HEK293 (cell line): ENCODE data around the gene RBFOX2.
A peak's percentile ranks its signal among the peaks of the same experiment; 100 is the strongest.
"Not testable (repeated sequence)": the region's sequence is repeated elsewhere in the genome, so short reads cannot be mapped to it uniquely, and the experiment has no call there.

Experiments used
- CTCF ChIA-PET: fragments of 350-600 bp; formaldehyde crosslinking; extraction: SDS; loops from one replicate; lab custom pipeline; 2021; ENCODE audit warnings: antibody characterized with exemption; lab: Yijun Ruan, JAX
- POLR2A ChIA-PET: fragments of 300-600 bp; formaldehyde crosslinking; extraction: SDS; loops from one replicate; lab custom pipeline; 2020; ENCODE audit warnings: antibody characterized with exemption, inconsistent platforms; lab: Yijun Ruan, JAX
- H3K27ac ChIP-seq: fragments of 200-500 bp; sonication (Bioruptor generic); 2 replicates; pipeline ENCODE4 v1.5.1; 2014; ENCODE audit warnings: low read depth, low read length, control low read depth, inconsistent platforms; ENCODE audit errors: extremely low read depth
- H3K36me3 ChIP-seq, 2 experiments: fragments of 200-500 bp in 1 of 2; sonication (Bioruptor generic) in 1 of 2; 1 replicate in 1 of 2; 2 replicates in 1 of 2; pipeline ENCODE4 v1.5.1; 2014 to 2017; ENCODE audit warnings: inconsistent platforms in 2 of 2, low read length in 2 of 2; ENCODE audit not compliant: control insufficient read depth in 2 of 2, insufficient read depth in 1 of 2
- H3K4me1 ChIP-seq: fragments of 200-500 bp; sonication (Bioruptor generic); 2 replicates; pipeline ENCODE4 v1.5.1; 2014; ENCODE audit warnings: mild to moderate bottlenecking, low read length, inconsistent platforms; ENCODE audit not compliant: control insufficient read depth, insufficient read depth
- H3K4me3 ChIP-seq: 2 replicates; pipeline ENCODE4 v1.5.1; 2011; ENCODE audit warnings: low read depth, mild to moderate bottlenecking, control low read depth, low read length, moderate library complexity
- H3K9me3 ChIP-seq: fragments of 200-500 bp; sonication (Bioruptor generic); 2 replicates; pipeline ENCODE4 v1.5.1; 2014; ENCODE audit warnings: low read depth, low read length, inconsistent platforms; ENCODE audit not compliant: control insufficient read depth, insufficient read depth
- HOXD13 ChIP-seq: sonication (generic); formaldehyde crosslinking; IDR thresholded peaks from 2 replicates; pipeline ENCODE4 v1.8.0; 2022; ENCODE audit warnings: missing genetic modification reagents, borderline replicate concordance
- IKZF3 ChIP-seq: fragments of 450-650 bp; IDR thresholded peaks from 2 replicates; pipeline ENCODE4 v1.5.0; 2018; ENCODE audit warnings: missing biosample characterization, mild to moderate bottlenecking, missing genetic modification characterization, moderate library complexity
- KLF8 ChIP-seq: fragments of 450-650 bp; formaldehyde crosslinking; IDR thresholded peaks from 2 replicates; pipeline ENCODE4 v1.5.1; 2016; ENCODE audit warnings: missing biosample characterization, missing genetic modification characterization
- PRDM1 ChIP-seq: fragments of 450-650 bp; formaldehyde crosslinking; IDR thresholded peaks from 2 replicates; pipeline ENCODE4; 2016; ENCODE audit warnings: missing biosample characterization, missing genetic modification characterization
- TRIM28 ChIP-seq: IDR thresholded peaks from 2 replicates; pipeline ENCODE4 v1.6.1; 2011; ENCODE audit warnings: low read length, control low read depth, borderline replicate concordance
- WT1 ChIP-seq: fragments of 450-650 bp; formaldehyde crosslinking; IDR thresholded peaks from 2 replicates; pipeline ENCODE4 v1.5.1; 2016; ENCODE audit warnings: missing biosample characterization, missing genetic modification characterization
- ZBTB17 ChIP-seq: fragments of 450-650 bp; formaldehyde crosslinking; IDR thresholded peaks from 2 replicates; pipeline ENCODE4 v1.5.1; 2016; ENCODE audit warnings: missing biosample characterization, missing genetic modification characterization
- ZBTB48 ChIP-seq: fragments of 450-650 bp; formaldehyde crosslinking; IDR thresholded peaks from 2 replicates; pipeline ENCODE4 v1.5.1; 2016; ENCODE audit warnings: missing biosample characterization, missing genetic modification characterization
- ZFHX2 ChIP-seq: fragments of 450-650 bp; formaldehyde crosslinking; conservative IDR thresholded peaks from 2 replicates; pipeline ENCODE4 v1.5.1; 2016; ENCODE audit warnings: missing biosample characterization, missing genetic modification characterization
- ZFP41 ChIP-seq: fragments of 450-650 bp; formaldehyde crosslinking; IDR thresholded peaks from 2 replicates; pipeline ENCODE4 v1.5.1; 2016; ENCODE audit warnings: missing biosample characterization, missing genetic modification characterization, borderline replicate concordance
- ZNF121 ChIP-seq: fragments of 450-650 bp; formaldehyde crosslinking; IDR thresholded peaks from 2 replicates; pipeline ENCODE4 v1.5.1; 2016; ENCODE audit warnings: missing biosample characterization, missing genetic modification characterization
- ZNF133 ChIP-seq: fragments of 450-650 bp; formaldehyde crosslinking; IDR thresholded peaks from 2 replicates; pipeline ENCODE4 v1.5.1; 2016; ENCODE audit warnings: missing biosample characterization, missing genetic modification characterization
- ZNF239 ChIP-seq: fragments of 450-650 bp; formaldehyde crosslinking; IDR thresholded peaks from 2 replicates; pipeline ENCODE4 v1.5.1; 2016; ENCODE audit warnings: missing biosample characterization, missing genetic modification characterization
- ZNF335 ChIP-seq: fragments of 450-650 bp; formaldehyde crosslinking; conservative IDR thresholded peaks from 2 replicates; pipeline ENCODE4 v1.5.1; 2016; ENCODE audit warnings: missing biosample characterization, missing genetic modification characterization
- ZNF366 ChIP-seq: fragments of 450-650 bp; formaldehyde crosslinking; conservative IDR thresholded peaks from 2 replicates; pipeline ENCODE4 v1.5.1; 2016; ENCODE audit warnings: missing biosample characterization, missing genetic modification characterization
- ZNF391 ChIP-seq: fragments of 450-650 bp; formaldehyde crosslinking; IDR thresholded peaks from 2 replicates; pipeline ENCODE4 v1.5.1; 2016; ENCODE audit warnings: low read depth, missing biosample characterization, missing genetic modification characterization, borderline replicate concordance
- ZNF623 ChIP-seq: fragments of 450-650 bp; formaldehyde crosslinking; IDR thresholded peaks from 2 replicates; pipeline ENCODE4 v1.5.1; 2016; ENCODE audit warnings: missing biosample characterization, missing genetic modification characterization
- ZNF629 ChIP-seq: fragments of 450-650 bp; formaldehyde crosslinking; IDR thresholded peaks from 2 replicates; pipeline ENCODE4 v1.5.1; 2017; ENCODE audit warnings: missing biosample characterization, missing genetic modification characterization
- ZNF747 ChIP-seq: fragments of 450-650 bp; formaldehyde crosslinking; IDR thresholded peaks from 2 replicates; pipeline ENCODE4 v1.5.1; 2016; ENCODE audit warnings: missing biosample characterization, missing genetic modification characterization

RBFOX2 gene

GRCh38 chr22:36055376-36056295 lies 27.0 kb upstream of the RBFOX2 start:
- TF ChIP-seq ZNF335 (tag by site-specific recombination) (peak; percentile 20; the same call in 1 of the 2 replicates), ZNF629 (tag by site-specific recombination) (no peak), ZFHX2 (tag by site-specific recombination) (no peak), ZBTB17 (tag by site-specific recombination) (0 out of 2 replicates have a peak, but pooled peaks have one; percentile 26), TRIM28 (0 out of 2 replicates have a peak, but pooled peaks have one; percentile 26)
- Histone ChIP-seq H3K4me3 (no peak overlapping the region), H3K4me1 (0 out of 2 replicates have a peak, but pooled peaks cover 3% of the 10 kb centered on the region), H3K27ac (no peak overlapping the region), H3K36me3 (no peaks in the 10 kb centered on the region), H3K9me3 (no peaks in the 10 kb centered on the region)
- ChIA-PET POLR2A (interaction anchor here (0.6 to 1.5 kb wide), 2 partner anchors 27 to 261 kb away, joined by 3 to 6 read pairs; partner anchors contain the start of gene RBFOX2), CTCF (interaction anchor here (0.6 to 4.3 kb wide), 6 partner anchors 10 to 455 kb away, joined by 3 to 86 read pairs (median 4); partner anchors contain the start of gene APOL4)

- H3K9me3 ChIP-seq, H3K27ac ChIP-seq, H3K4me1 ChIP-seq, H3K36me3 ChIP-seq, H3K4me3 ChIP-seq: not testable (repeated sequence)
- ChIA-PET POLR2A (interaction anchor here (1.0 kb wide), 1 partner anchor 11 kb away, joined by 3 read pairs; no protein-coding TSS in a partner anchor), CTCF (interaction anchor here (4.3 kb wide), 1 partner anchor 11 kb away, joined by 86 read pairs; no protein-coding TSS in a partner anchor)
These were observed 25.8 kb upstream of the RBFOX2 start for GRCh38 chr22:36054446-36054845.

- ChIA-PET CTCF (interaction anchor here (1.2 to 4.3 kb wide), 3 partner anchors 12 to 122 kb away, joined by 3 to 86 read pairs (median 28); no protein-coding TSS in a partner anchor), POLR2A (interaction anchor here (1.2 to 1.8 kb wide), 2 partner anchors 13 to 25 kb away, joined by 4 to 11 read pairs; partner anchors contain the start of gene RBFOX2)
- Histone ChIP-seq H3K27ac (no peak overlapping the region), H3K4me3 (no peak overlapping the region), H3K36me3 (no peaks in the 10 kb centered on the region), H3K9me3 (no peaks in the 10 kb centered on the region), H3K4me1 (0 out of 2 replicates have a peak, but pooled peaks cover 3% of the 10 kb centered on the region)
- 0 out of 2 replicates have a peak, but pooled peaks have one; percentile 20 for TF ChIP-seq ZBTB17 (tag by site-specific recombination)
- TF ChIP-seq IKZF3 = peak; percentile 66
- TF ChIP-seq ZNF121 (tag by site-specific recombination) = peak; percentile 87
- peak; percentile 50; the same call in 1 of the 2 replicates for TF ChIP-seq ZNF366 (tag by site-specific recombination)
- peak; percentile 99 for TF ChIP-seq ZNF133
- TF ChIP-seq ZNF239 = 0 out of 2 replicates have a peak, but pooled peaks have one; percentile 21
- TF ChIP-seq ZFP41 (tag by site-specific recombination) = no peak
- TF ChIP-seq ZNF747 (tag by site-specific recombination) = no peak
- TF ChIP-seq ZBTB48 (tag by site-specific recombination) = peak; percentile 45; the same call in 1 of the 2 replicates
- TF ChIP-seq ZNF623 (tag by site-specific recombination) = no peak
- no peak for TF ChIP-seq WT1 (tag by site-specific recombination)
- TF ChIP-seq PRDM1 (tag by site-specific recombination) = peak; percentile 99
- no peak for TF ChIP-seq HOXD13 (CRISPR knock-in tag)
- TF ChIP-seq ZNF391 (tag by site-specific recombination) = no peak
- TF ChIP-seq KLF8 (tag by site-specific recombination) = no peak
These were observed 24.9 kb upstream of the RBFOX2 start for GRCh38 chr22:36053242-36054147.
